SH-SY5Y (cell line): Measurements from ENCODE around the gene PLAAT5.

Experiments used
- GATA2 ChIP-seq: IDR thresholded peaks from 2 replicates; pipeline ENCODE4 v1.6.1; 2011; ENCODE audit warnings: mild to moderate bottlenecking, low read depth, low read length
- GATA3 ChIP-seq: IDR thresholded peaks from 2 replicates; pipeline ENCODE4 v1.6.1; 2011; ENCODE audit warnings: low read depth, mild to moderate bottlenecking, low read length, moderate library complexity

Gene PLAAT5

DNA sequence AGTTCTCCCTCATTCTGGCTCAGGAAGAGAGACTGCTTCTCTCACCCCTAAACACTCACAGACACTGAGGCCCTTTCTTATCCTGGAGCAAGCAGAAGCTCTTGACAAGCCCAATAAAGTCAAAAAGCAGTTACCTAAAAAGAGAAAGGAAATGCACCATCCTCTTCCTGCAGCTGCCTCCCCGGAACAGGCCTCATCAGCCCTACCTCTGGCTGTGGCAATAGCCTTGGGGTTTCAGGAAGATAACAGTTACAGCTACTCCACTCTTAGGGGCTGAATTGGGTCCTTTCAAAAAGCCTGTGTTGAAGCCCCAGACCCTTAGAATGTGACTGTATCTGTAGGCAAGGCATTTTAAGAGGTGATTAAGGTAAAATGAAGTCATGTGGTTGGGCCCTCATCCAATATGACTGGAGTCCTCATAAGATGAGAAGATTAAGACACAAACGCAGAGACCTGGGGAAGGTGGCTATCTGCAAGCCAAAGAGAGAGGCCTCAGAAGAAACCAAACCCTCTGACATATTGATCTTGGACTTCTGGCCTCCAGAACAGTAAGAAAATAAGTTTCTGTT is 11.4 kb upstream of the PLAAT5 start:
- TF ChIP-seq GATA3, result no peak
- no peak for TF ChIP-seq GATA2

DNA sequence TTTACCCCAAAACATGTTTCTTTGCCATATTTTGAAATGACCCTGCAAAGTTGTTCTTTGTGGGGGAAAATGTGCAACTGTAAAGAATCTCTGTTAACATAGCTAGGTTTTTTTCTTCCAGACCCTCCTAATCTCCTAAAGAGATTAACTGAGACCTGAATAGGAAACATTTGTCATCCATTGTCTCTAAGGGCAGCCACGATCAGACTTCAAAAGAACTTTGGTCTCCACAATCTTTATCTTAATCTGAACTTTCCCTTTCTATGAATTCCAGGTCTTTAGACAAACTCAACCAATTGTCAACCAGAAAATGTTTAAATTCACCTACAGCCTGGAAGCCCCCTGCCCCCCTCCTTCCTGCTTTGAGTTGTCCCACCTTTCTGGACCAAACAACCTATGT is 10.3 kb upstream of the PLAAT5 start:
- TF ChIP-seq GATA3 (no peak), GATA2 (no peak)

DNA sequence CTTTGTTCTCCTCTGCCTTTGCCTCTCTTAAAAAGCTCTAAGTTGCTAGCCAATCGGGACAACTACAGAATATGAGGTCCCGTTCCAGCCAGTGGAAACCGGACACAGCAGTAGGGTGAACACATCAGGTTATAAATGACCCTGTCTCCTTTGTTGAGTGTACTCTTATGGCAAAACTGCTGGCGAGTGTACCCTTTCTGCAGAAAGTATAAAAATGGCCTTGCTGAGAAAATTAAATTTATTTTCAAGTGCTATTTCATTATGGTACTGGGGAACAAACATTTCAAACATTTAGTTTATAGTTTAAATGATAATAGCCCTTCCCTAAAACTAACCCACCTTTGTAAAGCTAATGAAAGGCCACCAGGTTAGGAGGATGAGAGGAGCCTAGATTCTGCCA is 8.9 kb upstream of the PLAAT5 start:
- no peak for TF ChIP-seq GATA3
- TF ChIP-seq GATA2, result no peak

DNA sequence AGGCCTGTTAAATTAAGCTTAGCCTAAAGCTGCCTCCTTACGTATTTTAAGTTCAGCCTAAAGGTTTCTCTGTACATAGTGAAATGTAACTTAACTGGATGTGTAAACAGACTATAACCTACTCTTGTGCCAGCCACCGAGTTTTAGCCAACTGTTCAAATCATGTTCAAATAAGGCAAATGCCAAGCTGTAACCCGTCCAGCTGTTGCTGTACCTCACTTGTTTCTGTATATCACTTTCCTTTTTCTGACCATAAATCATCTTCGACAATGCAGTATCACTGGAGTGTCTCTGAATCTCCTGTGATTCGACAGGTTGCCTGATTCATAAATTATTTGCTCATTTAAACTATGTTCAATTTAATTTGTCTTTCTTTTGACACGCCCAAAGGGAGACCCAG is 4.0 kb upstream of the PLAAT5 start:
- TF ChIP-seq GATA3 (no peak), GATA2 (no peak)

DNA sequence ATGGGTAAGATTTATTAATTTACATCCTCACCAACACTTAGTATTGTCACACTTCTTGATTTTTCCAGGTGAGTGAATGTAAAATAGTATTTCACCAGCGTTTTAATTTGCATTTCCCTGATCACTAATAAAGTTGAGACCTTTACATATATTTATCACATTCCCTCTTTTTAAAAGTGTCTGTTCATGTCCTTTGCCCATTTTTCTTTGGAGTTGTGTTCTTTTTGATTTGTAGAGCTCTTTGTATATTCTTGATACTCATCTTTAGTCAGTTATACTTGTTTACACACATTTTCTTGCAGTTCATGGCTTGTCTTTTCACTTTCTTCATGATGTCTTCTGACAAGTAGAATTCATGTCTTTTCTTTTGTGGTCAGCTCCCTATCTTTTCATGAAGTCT is 2.2 kb upstream of the PLAAT5 start:
- TF ChIP-seq GATA2 (no peak), GATA3 (no peak)

DNA sequence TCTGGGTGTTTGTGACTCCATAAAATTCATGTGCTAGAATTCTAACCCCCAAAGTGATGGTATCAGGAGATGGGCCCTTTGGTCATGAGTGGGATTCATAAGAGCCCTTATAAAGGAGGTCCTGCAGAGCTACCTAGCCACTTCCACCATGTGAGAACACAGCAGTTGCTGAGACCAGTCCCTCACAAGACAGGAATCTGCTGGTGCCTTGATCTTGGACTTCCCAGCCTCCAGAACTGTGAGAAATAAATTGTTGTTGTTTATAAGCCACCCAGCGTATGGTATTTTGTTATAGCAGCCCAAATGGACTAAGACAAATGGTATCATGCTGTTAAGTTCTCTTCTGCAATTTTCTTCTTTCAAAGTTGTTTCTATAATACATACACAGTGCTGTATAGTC is 1.5 kb upstream of the PLAAT5 start:
- TF ChIP-seq GATA2, result no peak

DNA sequence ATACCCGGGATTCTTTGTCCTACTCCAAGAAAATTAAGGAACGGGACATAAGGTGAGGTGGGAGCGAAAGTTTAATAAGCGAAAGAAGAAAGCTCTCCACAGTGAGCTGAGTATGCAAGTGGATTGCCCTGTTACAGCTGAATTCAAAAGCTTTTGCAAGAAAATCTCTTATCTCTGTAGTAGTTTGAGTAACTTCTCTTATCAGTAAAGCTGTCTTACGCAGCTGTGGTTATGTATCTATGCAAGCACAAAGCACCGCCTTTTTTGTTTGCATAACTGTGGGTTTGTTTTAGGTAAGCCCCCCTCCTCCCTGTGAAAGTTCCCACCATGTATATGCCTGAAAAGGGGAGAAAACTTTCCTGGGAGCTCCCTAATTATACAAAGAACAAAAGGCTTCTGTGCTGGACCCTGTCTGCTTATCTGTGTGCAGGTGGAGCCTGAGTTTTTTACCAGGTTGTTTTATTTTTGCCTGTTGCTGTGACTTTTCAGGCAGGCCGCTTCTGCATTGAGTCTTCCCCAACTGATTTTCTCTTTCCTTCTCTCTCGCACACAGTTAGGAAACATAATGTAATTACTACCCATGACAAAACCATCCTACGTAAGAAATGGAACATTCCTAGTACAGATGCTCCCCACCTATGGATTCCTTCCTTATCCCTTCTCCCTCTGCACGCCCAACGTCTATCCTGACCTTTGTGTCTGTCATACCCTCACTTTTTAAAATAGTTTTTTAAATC is 837 bp upstream of the PLAAT5 start:
- TF ChIP-seq GATA2 (no peak), GATA3 (no peak)

DNA sequence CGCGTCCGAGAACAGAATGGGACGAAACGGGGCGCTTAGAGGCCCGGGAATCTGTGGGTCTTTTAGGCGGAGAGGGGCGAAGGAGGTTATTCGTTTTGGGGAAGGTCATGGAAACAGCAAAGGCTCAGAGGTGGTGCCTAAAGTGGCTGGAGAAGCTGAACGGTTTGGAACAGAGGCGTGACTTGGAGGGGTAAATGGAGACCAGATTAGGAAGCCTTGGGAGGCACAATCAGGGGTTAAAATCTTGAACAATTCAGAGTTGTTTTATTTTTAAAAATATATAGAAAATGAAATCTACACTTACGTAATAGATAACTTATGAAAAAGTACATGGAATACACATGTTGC is 247 bp upstream of the PLAAT5 start:
- no peak for TF ChIP-seq GATA2

DNA sequence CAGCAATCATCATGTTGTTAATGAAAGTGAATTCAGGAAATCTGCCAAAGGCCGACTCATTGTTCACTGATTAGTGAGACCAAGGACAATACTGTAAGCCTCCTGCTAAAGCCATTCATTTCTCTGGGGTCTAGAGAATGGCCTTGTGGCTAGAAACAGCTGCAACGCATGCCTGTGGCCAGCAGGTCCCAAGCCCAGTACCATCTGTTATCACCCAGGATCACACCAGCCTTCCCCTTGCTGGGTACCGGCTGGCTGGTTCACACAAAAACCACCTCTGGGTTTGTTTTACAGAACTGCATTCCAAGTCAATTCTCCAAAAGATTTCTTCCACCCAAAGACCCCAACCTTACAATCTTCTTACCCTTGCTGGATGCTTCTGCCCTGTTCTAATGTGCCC is 1.1 kb downstream of the PLAAT5 start:
- TF ChIP-seq GATA3 (no peak), GATA2 (no peak)

DNA sequence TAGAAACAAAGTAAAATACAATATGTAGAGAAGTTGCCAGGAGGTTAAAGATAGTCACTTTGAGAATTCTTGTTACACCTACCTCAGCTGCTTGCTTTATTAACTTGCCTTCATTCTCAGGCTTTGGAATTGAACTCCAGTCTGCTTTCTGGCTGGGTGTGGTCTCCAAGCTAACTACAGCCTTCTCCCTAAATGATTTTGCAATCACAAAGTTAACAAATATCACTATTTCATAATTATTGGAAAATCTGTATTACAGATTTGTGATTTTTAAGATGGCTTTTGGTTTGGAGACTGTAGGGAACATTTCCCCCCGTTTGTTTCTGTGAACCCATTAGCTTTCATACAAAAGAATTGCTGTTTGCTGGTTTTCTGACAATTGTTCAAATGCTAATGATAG is 2.2 kb downstream of the PLAAT5 start:
- TF ChIP-seq GATA2, result no peak
- TF ChIP-seq GATA3, result no peak

DNA sequence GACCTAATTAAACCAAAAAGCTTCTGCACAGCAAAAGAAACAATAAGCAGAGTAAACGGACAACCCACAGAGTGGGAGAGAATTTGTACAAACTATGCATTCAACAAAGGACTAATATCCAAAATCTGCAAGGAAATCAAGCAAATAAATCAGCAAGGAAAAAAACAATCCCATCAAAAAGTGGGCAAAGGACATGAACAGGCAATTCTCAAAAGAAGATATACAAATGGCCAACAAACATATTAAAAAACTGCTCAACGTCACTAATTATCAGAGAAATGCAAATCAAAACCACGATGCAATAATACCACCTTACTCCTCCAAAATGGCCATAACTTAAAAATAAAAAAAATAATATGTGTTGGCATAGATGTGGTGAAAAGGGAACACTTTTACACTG is 5.2 kb downstream of the PLAAT5 start:
- TF ChIP-seq GATA2 (no peak), GATA3 (no peak)

DNA sequence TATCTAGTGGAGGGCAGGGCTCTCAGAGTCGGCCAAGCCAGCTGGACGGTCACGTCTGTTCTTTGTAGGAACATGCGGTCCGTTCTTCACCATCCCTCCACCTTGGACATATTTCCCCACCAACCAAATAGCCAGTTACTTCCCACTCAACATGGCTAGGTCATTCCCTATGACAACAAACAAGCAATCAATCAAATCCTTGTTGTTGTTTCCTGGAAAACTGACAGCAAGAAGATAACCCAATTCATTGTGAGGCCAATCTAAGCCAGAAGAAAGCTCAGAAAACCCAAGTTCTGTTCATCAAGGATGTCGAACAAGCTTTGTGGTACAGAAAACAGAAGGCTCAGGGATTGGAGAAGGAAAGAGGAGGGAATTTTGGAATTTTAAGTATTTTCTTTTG is 10.9 kb downstream of the PLAAT5 start:
- no peak for TF ChIP-seq GATA3
- TF ChIP-seq GATA2, result no peak

DNA sequence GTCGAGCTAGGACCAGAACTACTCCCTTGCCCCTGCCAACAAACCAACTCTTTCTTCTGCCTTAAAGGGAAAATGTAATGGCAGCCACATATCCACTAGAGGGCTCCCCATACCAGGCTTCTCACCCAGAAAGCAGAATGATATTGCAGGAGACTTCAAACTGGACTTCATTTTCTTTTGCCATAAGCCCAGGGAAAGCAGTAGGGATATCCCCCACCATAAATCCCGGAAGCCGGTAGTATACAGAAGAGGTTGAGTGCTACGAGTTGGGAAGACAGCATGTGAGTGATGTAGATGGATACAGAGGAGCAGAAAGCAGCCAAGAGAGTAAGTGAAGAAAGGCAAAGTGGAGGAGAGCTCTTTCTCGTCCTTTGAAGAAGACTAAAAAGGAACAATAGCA is 12.1 kb downstream of the PLAAT5 start:
- TF ChIP-seq GATA3 (no peak), GATA2 (no peak)

DNA sequence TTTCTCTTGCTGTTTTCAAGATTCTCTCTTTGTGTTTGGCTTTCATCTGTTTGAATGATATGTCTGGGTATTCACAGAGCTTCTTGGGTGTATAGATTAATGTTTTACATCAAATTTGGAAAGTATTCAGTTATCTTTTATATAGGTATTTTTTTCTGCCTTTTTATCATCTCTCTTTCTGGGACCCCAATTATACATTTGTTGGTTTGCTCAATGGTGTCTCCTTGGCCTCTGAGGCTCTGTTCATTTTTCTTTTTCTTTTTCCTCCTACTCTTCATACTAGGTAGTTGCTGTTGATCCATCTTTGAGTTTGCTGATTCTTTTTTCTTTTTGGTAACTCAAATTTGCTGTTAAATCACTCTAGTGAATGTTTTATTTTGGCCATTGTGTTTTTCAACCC is 14.3 kb downstream of the PLAAT5 start:
- TF ChIP-seq GATA3 (no peak), GATA2 (no peak)

DNA sequence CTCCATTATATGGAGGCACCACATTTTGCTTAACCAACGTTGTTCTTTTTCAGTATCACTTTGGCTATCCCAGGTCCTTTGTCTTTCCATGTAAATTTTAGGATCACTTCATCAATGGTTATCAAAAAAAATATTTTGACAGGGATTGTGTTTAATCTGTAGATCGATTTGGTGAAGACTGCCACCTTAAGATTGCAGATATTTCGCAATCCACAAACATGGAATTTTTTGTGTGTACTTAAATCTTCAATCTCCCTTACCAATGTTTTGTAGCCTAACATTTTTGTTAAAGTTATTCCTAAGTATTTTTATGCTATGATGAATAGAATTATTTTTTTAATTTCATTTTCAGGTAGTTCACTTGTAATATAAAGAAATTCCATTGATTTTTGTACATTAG is 18.6 kb downstream of the PLAAT5 start:
- no peak for TF ChIP-seq GATA3
- no peak for TF ChIP-seq GATA2

DNA sequence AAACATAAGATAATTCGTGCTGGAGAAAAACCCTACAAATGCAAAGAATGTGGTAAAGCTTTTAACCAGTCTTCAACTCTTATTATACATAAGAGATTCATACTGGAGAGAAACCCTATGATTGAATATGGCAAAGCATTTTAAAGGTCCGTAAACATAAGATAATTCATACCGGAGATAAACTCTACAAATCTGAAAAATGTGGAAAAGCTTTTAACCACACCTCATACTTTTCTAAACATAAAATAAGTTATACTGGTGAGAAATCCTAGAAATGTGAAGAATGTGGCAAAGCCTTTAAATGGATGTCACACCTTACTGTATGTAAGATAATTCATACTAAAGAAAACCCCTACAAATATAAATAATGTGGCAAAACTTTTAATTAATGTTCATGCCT is 20.7 kb downstream of the PLAAT5 start:
- TF ChIP-seq GATA3 (no peak), GATA2 (no peak)

DNA sequence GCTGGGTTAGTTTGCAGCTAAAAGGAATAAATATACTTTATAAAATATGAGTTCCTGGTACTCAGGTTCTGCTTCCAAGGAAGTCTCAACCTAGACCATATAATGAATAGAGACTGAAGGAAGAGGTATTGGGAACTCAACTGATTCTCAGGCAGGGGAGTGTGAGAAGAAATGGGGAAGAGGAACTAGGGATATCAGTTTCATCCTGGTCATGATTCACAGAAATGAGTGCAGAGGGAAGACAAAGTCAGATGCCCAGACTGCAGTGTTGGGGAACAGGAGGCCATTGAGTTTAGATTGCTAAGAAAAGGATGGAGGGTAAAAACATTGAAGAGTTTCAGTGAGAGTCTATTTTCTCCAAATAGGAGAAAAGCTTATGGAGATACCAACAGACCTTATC is 28.8 kb downstream of the PLAAT5 start:
- no peak for TF ChIP-seq GATA2
- no peak for TF ChIP-seq GATA3
